Effector CD8-positive, alpha-beta T cell (primary cell): Measurements from ENCODE around the gene SLC29A3.
A peak's percentile ranks its signal among the peaks of the same experiment; 100 is the strongest.
"Not testable (repeated sequence)": the region's sequence is repeated elsewhere in the genome, so short reads cannot be mapped to it uniquely, and the experiment has no call there.

Source experiments
- DNase-seq: peaks from one replicate; lab custom pipeline; 2025; lab: John Stamatoyannopoulos, UW
- total RNA-seq, 4 experiments: gene quantifications; one replicate each; lab custom pipeline; 2026; lab: John Stamatoyannopoulos, UW

The SLC29A3 gene
- 5.4 to 9.6 (median 8.8) reads per million in 4 experiments for total RNA-seq

- peak; percentile 57 for DNase-seq
These were observed at the start of gene SLC29A3 for GRCh38 chr10:71319042-71319799. SLC29A3 (plus strand) TSS chr10:71319259; CDS start chr10:71319310, 51 bp downstream.

GRCh38 chr10:71269301-71270288 is 49.5 kb upstream of the SLC29A3 start:
- no peak for DNase-seq

GRCh38 chr10:71270301-71271220 is 48.5 kb upstream of the SLC29A3 start:
- DNase-seq = no peak

GRCh38 chr10:71271662-71272055 is 47.4 kb upstream of the SLC29A3 start:
- DNase-seq = no peak

- no peak for DNase-seq
These were observed 46.8 kb upstream of the SLC29A3 start for GRCh38 chr10:71272056-71272771.

- not testable (repeated sequence) for DNase-seq
These were observed 46.1 kb upstream of the SLC29A3 start for GRCh38 chr10:71272974-71273373.

- no peak for DNase-seq
These were observed 45.6 kb upstream of the SLC29A3 start for GRCh38 chr10:71273506-71273905.

GRCh38 chr10:71274901-71275796 is 43.9 kb upstream of the SLC29A3 start:
- no peak for DNase-seq

- no peak for DNase-seq
These were observed 42.2 kb upstream of the SLC29A3 start for GRCh38 chr10:71276873-71277272.

- no peak for DNase-seq
These were observed 41.0 kb upstream of the SLC29A3 start for GRCh38 chr10:71277914-71278665.

GRCh38 chr10:71278691-71279588 is 40.1 kb upstream of the SLC29A3 start:
- DNase-seq = no peak

- DNase-seq = no peak
These were observed 39.4 kb upstream of the SLC29A3 start for GRCh38 chr10:71279590-71280170.

GRCh38 chr10:71280216-71280615 is 38.8 kb upstream of the SLC29A3 start:
- DNase-seq = no peak

GRCh38 chr10:71280825-71281224 is 38.2 kb upstream of the SLC29A3 start:
- no peak for DNase-seq

- no peak for DNase-seq
These were observed 37.3 kb upstream of the SLC29A3 start for GRCh38 chr10:71281646-71282322.

GRCh38 chr10:71282323-71282680 is 36.8 kb upstream of the SLC29A3 start:
- no peak for DNase-seq

GRCh38 chr10:71283410-71283809 is 35.6 kb upstream of the SLC29A3 start:
- no peak for DNase-seq
